Adipocyte (in vitro differentiated cells): Measurements from ENCODE around the gene SEMG2.

ENCODE experiments used
- DNase-seq: peaks from one replicate; pipeline ENCODE4 v3.0.0-alpha.2; 2015; ENCODE audit warnings: low read depth
- H3K27me3 ChIP-seq: replicated peaks from 2 replicates; pipeline ENCODE4 v1.7.0; 2013; ENCODE audit warnings: mild to moderate bottlenecking, low read length, moderate library complexity; ENCODE audit not compliant: control insufficient read depth, insufficient read depth
- H3K36me3 ChIP-seq: 2 replicates; pipeline ENCODE4 v1.7.0; 2013; ENCODE audit warnings: low read length, mild to moderate bottlenecking, moderate library complexity; ENCODE audit not compliant: control insufficient read depth, insufficient read depth, severe bottlenecking
- H3K4me1 ChIP-seq: 2 replicates; pipeline ENCODE4 v1.7.0; 2013; ENCODE audit warnings: mild to moderate bottlenecking, low read length, moderate library complexity; ENCODE audit not compliant: control insufficient read depth, insufficient read depth
- H3K4me3 ChIP-seq: 2 replicates; pipeline ENCODE4 v1.7.0; 2013; ENCODE audit warnings: mild to moderate bottlenecking, low read length, moderate library complexity
- H3K9ac ChIP-seq: 2 replicates; pipeline ENCODE4 v1.7.0; 2013; ENCODE audit warnings: mild to moderate bottlenecking, low read length, moderate library complexity
- H3K9me3 ChIP-seq: 2 replicates; pipeline ENCODE4 v1.7.0; 2013; ENCODE audit warnings: mild to moderate bottlenecking, low read length, moderate library complexity; ENCODE audit not compliant: control insufficient read depth

The SEMG2 gene

GRCh38 chr20:45230631-45231030 is 9.5 kb downstream of the SEMG2 start:
- no peaks in the 10 kb centered on the region for H3K4me1 ChIP-seq
- H3K36me3 ChIP-seq, result no peaks in the 10 kb centered on the region
- peaks cover 18% of the 10 kb centered on the region for H3K27me3 ChIP-seq
- no peak overlapping the region for H3K4me3 ChIP-seq
- no peak for DNase-seq
- H3K9ac ChIP-seq, result no peak overlapping the region
- H3K9me3 ChIP-seq, result peaks cover 30% of the 10 kb centered on the region

DNA sequence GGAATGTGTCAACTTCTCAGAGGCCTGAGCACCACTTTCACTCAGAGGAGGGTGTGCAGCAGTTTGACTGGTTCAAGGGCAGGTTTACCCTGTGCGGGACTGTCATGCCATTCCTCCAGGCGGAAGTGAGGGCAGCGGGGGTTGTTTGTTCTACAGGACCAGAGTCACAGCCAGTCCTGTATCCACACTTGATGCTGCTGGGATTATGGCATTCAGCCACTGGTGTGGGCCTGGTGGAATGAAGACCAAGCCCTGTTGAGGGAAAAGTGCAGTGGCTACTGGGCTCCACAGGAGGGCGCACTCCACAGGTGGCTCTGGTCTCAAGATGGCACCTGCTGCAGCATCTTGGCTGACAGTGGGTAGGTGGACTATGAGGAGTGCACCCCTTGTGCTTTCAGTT is 14.8 kb downstream of the SEMG2 start:
- H3K9ac ChIP-seq, result no peak overlapping the region
- peaks cover 34% of the 10 kb centered on the region for H3K9me3 ChIP-seq
- no peaks in the 10 kb centered on the region for H3K36me3 ChIP-seq
- no peaks in the 10 kb centered on the region for H3K4me1 ChIP-seq
- peaks cover 35% of the 10 kb centered on the region for H3K27me3 ChIP-seq
- H3K4me3 ChIP-seq, result no peak overlapping the region
- no peak for DNase-seq

GRCh38 chr20:45238139-45238538 is 17.0 kb downstream of the SEMG2 start:
- Histone ChIP-seq H3K4me1 (no peaks in the 10 kb centered on the region), H3K4me3 (no peak overlapping the region), H3K9me3 (peaks cover 28% of the 10 kb centered on the region), H3K36me3 (no peaks in the 10 kb centered on the region), H3K9ac (no peak overlapping the region), H3K27me3 (peaks cover 26% of the 10 kb centered on the region)
- DNase-seq, result no peak

DNA sequence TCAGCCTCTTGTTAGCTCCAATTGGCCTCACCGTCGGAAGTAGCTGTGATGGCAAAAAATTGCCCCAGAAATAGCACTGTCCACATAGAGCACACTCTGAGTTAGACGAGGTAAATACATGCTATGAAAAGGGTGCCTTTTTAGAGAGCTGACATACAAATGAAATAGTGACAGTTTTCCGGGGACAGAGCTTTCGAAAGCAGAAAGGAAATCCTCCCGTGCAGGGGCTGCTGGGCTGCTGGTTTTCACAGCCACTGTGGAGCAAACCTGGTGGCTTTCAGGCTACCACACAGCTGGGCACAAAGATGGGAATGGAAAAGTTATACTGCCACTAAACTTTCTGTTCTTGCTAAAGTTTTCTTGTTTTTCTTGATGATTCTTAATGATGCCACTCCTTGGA is 24.9 kb downstream of the SEMG2 start:
- Histone ChIP-seq H3K36me3 (no peaks in the 10 kb centered on the region), H3K27me3 (peaks cover 26% of the 10 kb centered on the region)

DNA sequence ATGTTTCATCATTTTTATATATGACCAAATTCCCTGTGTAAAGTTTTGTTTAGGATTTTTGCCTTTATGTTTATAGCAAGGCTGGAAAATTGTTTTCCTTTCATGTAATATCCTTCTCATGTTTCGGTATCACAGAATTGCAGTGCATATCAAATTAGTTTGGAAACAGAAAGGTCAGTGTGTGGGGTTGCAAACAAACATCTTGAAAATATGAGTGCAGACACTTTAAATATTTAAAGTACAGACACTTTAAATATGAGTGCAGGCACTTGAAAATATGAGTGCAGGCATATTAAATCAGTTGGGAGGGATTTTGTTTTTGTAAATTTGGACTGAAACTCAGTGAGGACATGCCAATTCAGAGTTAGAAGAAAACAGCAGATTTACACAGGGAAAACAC is 26.7 kb downstream of the SEMG2 start:
- H3K27me3 ChIP-seq, result peaks cover 39% of the 10 kb centered on the region
- no peaks in the 10 kb centered on the region for H3K9me3 ChIP-seq
- H3K36me3 ChIP-seq, result no peaks in the 10 kb centered on the region
- DNase-seq, result no peak
- no peaks in the 10 kb centered on the region for H3K4me1 ChIP-seq
- no peak overlapping the region for H3K4me3 ChIP-seq
- no peak overlapping the region for H3K9ac ChIP-seq

More for the DNA sequence above, 24.9 kb downstream of the SEMG2 start:
- Histone ChIP-seq H3K9me3 (no peaks in the 10 kb centered on the region), H3K4me3 (no peak overlapping the region), H3K4me1 (no peaks in the 10 kb centered on the region), H3K9ac (no peak overlapping the region)
- no peak for DNase-seq

DNA sequence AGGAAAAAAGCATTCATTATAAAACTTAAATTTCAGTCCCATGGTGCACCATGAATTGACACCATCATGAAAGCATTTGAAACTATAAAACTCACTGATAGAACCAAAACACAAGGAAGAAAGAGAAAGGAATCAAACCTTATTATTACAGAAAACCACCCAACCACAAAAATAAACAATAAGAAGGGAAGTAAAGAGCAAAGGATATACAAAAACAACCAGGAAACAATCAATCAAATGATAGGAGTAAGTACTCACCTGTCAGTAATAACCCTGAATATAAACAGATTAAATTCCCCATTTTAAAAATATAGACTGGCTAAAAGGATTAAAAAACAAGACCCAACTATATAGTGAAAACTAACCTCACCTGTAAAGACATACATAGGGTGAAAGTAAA is 27.4 kb downstream of the SEMG2 start:
- Histone ChIP-seq H3K36me3 (no peaks in the 10 kb centered on the region), H3K9ac (no peak overlapping the region), H3K4me1 (no peaks in the 10 kb centered on the region), H3K27me3 (peaks cover 39% of the 10 kb centered on the region), H3K9me3 (no peaks in the 10 kb centered on the region), H3K4me3 (no peak overlapping the region)
- DNase-seq, result no peak

DNA sequence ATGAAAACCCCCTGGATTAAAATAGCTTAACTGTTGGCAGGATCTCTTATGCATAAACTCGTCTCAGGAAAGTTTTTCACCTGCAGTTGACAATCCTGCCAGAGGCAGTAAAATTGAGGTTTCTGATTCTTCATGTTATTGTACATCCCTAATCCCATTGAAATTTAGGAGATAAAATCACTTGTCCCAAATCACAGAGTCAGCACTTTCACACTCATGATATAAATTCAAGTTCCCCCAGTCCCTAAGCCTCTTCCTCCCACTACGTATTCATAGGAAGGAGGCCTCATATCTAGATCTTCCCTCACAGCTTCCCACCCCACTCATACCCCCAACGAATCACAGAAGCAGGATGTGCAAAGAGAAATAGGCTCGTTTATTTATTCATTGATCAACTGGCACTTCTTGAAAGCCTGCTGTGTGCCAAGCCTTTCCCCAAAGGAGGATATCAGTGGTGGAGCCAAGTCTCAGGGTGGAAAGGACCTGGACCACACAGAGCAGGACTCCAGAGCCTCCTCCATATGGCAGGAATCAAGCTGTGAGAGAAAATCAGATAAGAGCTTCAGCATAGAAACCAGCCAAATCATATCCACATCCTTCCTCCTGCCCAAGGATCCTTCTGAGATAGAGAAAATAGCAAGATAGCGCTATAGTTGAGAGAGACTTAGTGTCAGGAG is 30.8 kb downstream of the SEMG2 start:
- H3K9me3 ChIP-seq, result no peaks in the 10 kb centered on the region
- H3K4me3 ChIP-seq, result no peak overlapping the region
- peaks cover 14% of the 10 kb centered on the region for H3K4me1 ChIP-seq
- peaks cover 23% of the 10 kb centered on the region for H3K27me3 ChIP-seq
- no peak for DNase-seq
- no peaks in the 10 kb centered on the region for H3K36me3 ChIP-seq
- no peak overlapping the region for H3K9ac ChIP-seq

DNA sequence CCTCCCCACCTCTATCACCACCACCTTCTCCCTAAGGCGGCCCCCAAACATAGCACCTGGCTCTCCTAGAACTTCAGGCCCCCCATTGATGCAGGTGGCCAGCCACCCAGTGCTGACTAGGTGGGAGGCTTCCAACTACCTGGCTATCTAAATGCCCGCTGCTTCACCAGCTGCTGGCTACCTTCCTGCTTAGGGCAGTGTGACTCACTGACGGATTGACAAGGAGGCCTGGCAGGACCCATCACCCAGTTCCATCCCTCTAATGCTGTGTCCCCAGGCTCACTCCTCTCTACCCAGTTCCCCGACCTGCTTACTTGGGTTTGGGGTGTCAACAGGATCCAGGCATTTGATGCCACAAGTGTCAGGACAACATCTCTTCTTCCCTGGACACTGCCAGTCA is 32.1 kb downstream of the SEMG2 start:
- Histone ChIP-seq H3K27me3 (peaks cover 23% of the 10 kb centered on the region), H3K4me3 (no peak overlapping the region), H3K36me3 (no peaks in the 10 kb centered on the region), H3K9me3 (no peaks in the 10 kb centered on the region), H3K9ac (no peak overlapping the region), H3K4me1 (peaks cover 14% of the 10 kb centered on the region)
- no peak for DNase-seq

DNA sequence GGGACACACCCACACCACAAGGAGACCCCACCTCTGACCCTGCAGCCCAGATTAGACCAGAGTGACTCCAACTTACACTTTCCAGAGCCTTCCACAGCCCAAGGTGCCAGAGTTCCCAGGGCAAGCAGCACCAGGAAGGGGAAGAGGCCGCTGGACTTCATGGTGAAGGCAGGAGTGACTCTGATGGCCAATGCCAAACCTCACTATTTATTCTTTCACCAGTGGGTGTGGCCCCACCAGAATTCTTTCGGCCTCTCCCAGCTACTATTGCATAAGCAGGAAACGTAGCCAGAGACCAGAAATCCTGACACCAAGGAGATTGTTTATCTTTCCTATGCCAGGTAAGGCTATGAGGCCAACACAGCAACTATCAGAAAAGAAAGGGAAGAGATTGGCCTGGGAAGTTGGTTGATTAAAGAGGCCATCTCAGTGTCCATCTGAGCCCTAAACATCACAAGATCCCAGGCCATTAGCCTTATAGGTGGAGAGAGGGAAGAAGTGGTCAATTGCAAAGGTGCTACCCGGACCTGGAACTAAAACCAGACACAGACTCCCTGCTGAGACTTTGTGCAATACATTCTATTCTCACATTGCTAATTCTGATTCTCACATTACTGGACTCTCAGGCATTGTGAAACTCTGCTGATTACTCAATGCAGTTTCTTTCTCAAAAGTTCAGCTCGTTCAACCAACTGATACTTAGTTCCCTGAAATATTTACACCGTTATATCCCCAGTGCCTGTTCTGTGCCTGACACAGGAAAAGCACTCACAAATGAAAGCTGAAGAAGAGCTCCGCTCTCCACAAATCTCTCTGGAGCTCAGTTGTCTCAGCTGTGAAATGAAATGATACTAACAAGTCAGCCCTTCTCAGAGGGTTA is 33.5 kb downstream of the SEMG2 start, which contains the start of gene SLPI:
TSS of gene SLPI (minus strand) at position 182 of the 880 bp plus-strand sequence. CDS start at position 161, 21 bp downstream.
- Histone ChIP-seq H3K4me1 (peaks cover 14% of the 10 kb centered on the region), H3K36me3 (no peaks in the 10 kb centered on the region), H3K9me3 (no peaks in the 10 kb centered on the region), H3K9ac (no peak within 1 kb of the TSS), H3K27me3 (peaks cover 35% of the 10 kb centered on the region), H3K4me3 (peak within 1 kb of the TSS; percentile 53)
- peak; percentile 85 for DNase-seq

DNA sequence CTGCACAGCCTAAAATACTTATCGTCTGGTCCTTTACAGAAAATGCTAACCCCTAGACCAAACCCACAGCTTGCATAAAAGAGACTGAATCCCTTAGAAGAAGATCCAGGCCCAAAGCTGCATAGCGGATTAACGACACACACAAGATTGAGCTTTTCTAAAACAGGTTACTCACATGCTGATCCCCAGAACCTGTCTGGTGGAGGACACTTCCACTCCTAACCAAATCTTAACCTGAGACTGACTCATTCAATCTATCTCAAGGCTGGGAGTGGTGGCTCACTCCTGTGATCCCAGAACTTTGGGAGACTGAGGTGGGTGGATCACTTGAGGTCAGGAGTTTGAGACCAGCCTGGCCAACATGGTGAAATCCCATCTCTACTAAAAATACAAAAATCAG is 36.0 kb downstream of the SEMG2 start:
- no peak for DNase-seq
- H3K4me3 ChIP-seq, result no peak overlapping the region

DNA sequence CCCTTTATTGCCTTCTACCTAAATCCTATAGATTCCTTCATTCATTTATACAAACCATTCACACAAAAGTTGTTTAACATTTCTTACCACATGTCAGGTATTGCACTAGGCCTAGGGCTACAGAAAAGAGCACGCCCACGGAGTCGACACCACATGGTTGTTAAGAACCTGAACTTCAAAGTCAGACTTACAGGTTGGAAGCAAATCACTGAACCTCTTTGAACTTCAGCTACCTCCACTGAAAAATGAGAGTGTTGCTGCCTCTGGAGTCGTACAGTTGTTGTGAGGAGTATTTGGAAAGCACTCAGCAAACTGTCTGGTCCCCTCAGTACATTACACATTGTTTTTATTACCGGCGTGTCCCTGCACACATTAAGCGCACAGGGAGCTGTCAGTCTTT is 36.5 kb downstream of the SEMG2 start:
- no peaks in the 10 kb centered on the region for H3K36me3 ChIP-seq

More for the DNA sequence above, 36.0 kb downstream of the SEMG2 start:
- Histone ChIP-seq H3K9me3 (no peaks in the 10 kb centered on the region), H3K27me3 (peaks cover 34% of the 10 kb centered on the region), H3K36me3 (no peaks in the 10 kb centered on the region), H3K9ac (no peak overlapping the region), H3K4me1 (peaks cover 14% of the 10 kb centered on the region)

More for the DNA sequence above, 36.5 kb downstream of the SEMG2 start:
- H3K4me3 ChIP-seq, result no peak overlapping the region
- H3K9me3 ChIP-seq, result no peaks in the 10 kb centered on the region
- DNase-seq, result no peak
- no peak overlapping the region for H3K9ac ChIP-seq
- peaks cover 30% of the 10 kb centered on the region for H3K27me3 ChIP-seq
- peaks cover 14% of the 10 kb centered on the region for H3K4me1 ChIP-seq
